ENCODE data around the gene FAM174C.

- TF ChIP-seq CTCF (IDR thresholded peaks at IDR 0.05) (no peak), TCF12 (IDR thresholded peaks at IDR 0.05) (no peak), POLR2AphosphoS5 (IDR thresholded peaks at IDR 0.05; ENCODE audit: low read depth, low read length) (no peak), GABPA (IDR thresholded peaks at IDR 0.05; ENCODE audit: low read depth) (no peak), CHD2 (IDR thresholded peaks at IDR 0.05; ENCODE audit: low read length, partially characterized antibody) (no peak), JUND (IDR thresholded peaks at IDR 0.05) (no peak)
These were observed 39.4 kb upstream of the FAM174C start for GRCh38 chr19:1235625-1236538.

Data from SK-N-SH (cell line).